ENCODE results near the gene NFILZ. TPM values are rescaled to one million over a fixed set of nuclear protein-coding genes. Genes with fewer than 3 reads are reported as not detected.

The NFILZ gene
- polyA plus RNA-seq, 3 donors, result not detected

GRCh38 chr19:8589177-8589714 lies 41.2 kb upstream of the NFILZ start:
- no peak for TF ChIP-seq CTCF (IDR thresholded peaks at IDR 0.05)

GRCh38 chr19:8592231-8593009 lies 38.0 kb upstream of the NFILZ start:
- peaks cover 26 to 33% of the 10 kb centered on the region in 2 donors for H3K9me3 ChIP-seq (replicated peaks in 1 of 2; ENCODE audit: control insufficient read depth in 1 of 2, insufficient read depth in 1 of 2, low read length in 2 of 2)
- H3K4me1 ChIP-seq (ENCODE audit: control insufficient read depth in 1 of 2, insufficient read depth in 2 of 2, low read length in 2 of 2), result peaks cover 15% of the 10 kb centered on the region in 2 donors
- Mint-ChIP-seq H3K4me1 (peaks cover 15% of the 10 kb centered on the region), H3K9me3 (peaks cover 20 to 31% (median 27%) of the 10 kb centered on the region in 7 donors), H3K27ac (peak overlapping the region in 4 of 7 donors; percentile 15 to 84 (median 47)), H3K4me3 (peak overlapping the region; percentile 69 to 93), H3K27me3 (ENCODE audit: low read depth in 3 of 3) (peaks cover 31 to 37% (median 33%) of the 10 kb centered on the region in 3 donors), H3K36me3 (peaks cover 4 to 10% of the 10 kb centered on the region in 2 donors)
- no peak overlapping the region for H3K9ac ChIP-seq (ENCODE audit: insufficient read depth, low read length, poor library complexity, severe bottlenecking)
- peak; percentile 82 to 89 (median 87) for DNase-seq
- H2AFZ ChIP-seq (ENCODE audit: insufficient read depth, low read depth, low read length, poor library complexity, severe bottlenecking), result peak overlapping the region; percentile 31
- peaks cover 4 to 31% of the 10 kb centered on the region in 2 donors for H3K27me3 ChIP-seq (ENCODE audit: control insufficient read depth in 2 of 2, insufficient read depth in 2 of 2, low read length in 2 of 2)
- under 1% methylated on average over 55 of the region's 55 CpGs for WGBS (ENCODE audit: insufficient coverage)
- H3K4me3 ChIP-seq (replicated peaks in 1 of 3; ENCODE audit: low read depth in 2 of 3, low read length in 3 of 3), result peak overlapping the region in 1 of 3 experiments; percentile 57
- H3K36me3 ChIP-seq (replicated peaks in 1 of 2; ENCODE audit: control insufficient read depth in 1 of 2, insufficient read depth in 2 of 2, low read length in 2 of 2), result no peaks in the 10 kb centered on the region
- no peaks in the 10 kb centered on the region for H3K79me2 ChIP-seq (ENCODE audit: insufficient read depth, low read length)
- no peaks in the 10 kb centered on the region for H4K20me1 ChIP-seq (ENCODE audit: insufficient read depth, low read length)
- H3K27ac ChIP-seq (ENCODE audit: low read depth in 1 of 2, low read length in 2 of 2), result no peak overlapping the region
- TF ChIP-seq CTCF (IDR thresholded peaks at IDR 0.05), result no peak
- intact Hi-C loops (cut with micrococcal nuclease), result no loop called here
- H3K4me2 ChIP-seq (replicated peaks; ENCODE audit: extremely low read depth, low read length, poor library complexity, severe bottlenecking), result peak overlapping the region; percentile 55

More at GRCh38 chr19:8589177-8589714, 41.2 kb upstream of the NFILZ start:
- no peak for DNase-seq
- Histone ChIP-seq H3K36me3 (replicated peaks in 1 of 2; ENCODE audit: control insufficient read depth in 1 of 2, insufficient read depth in 2 of 2, low read length in 2 of 2) (no peaks in the 10 kb centered on the region), H3K9me3 (replicated peaks in 1 of 2; ENCODE audit: control insufficient read depth in 1 of 2, insufficient read depth in 1 of 2, low read length in 2 of 2) (peaks cover 20 to 23% of the 10 kb centered on the region in 2 donors), H3K4me2 (replicated peaks; ENCODE audit: extremely low read depth, low read length, poor library complexity, severe bottlenecking) (no peak overlapping the region), H4K20me1 (ENCODE audit: insufficient read depth, low read length) (no peaks in the 10 kb centered on the region), H3K4me1 (ENCODE audit: control insufficient read depth in 1 of 2, insufficient read depth in 2 of 2, low read length in 2 of 2) (peaks cover 15% of the 10 kb centered on the region in 2 donors), H2AFZ (ENCODE audit: insufficient read depth, low read depth, low read length, poor library complexity, severe bottlenecking) (no peak overlapping the region), H3K27ac (ENCODE audit: low read depth in 1 of 2, low read length in 2 of 2) (no peak overlapping the region), H3K9ac (ENCODE audit: insufficient read depth, low read length, poor library complexity, severe bottlenecking) (no peak overlapping the region), H3K27me3 (ENCODE audit: control insufficient read depth in 2 of 2, insufficient read depth in 2 of 2, low read length in 2 of 2) (peaks cover 4 to 31% of the 10 kb centered on the region in 2 donors), H3K79me2 (ENCODE audit: insufficient read depth, low read length) (no peaks in the 10 kb centered on the region), H3K4me3 (replicated peaks in 1 of 3; ENCODE audit: low read depth in 2 of 3, low read length in 3 of 3) (no peak overlapping the region)
- WGBS (ENCODE audit: insufficient coverage), result 96% methylated on average over 23 of the region's 32 CpGs
- peaks cover 4 to 10% of the 10 kb centered on the region in 2 donors for H3K36me3 Mint-ChIP-seq
- peaks cover 15 to 23% (median 20%) of the 10 kb centered on the region in 7 donors for H3K9me3 Mint-ChIP-seq
- peaks cover 15% of the 10 kb centered on the region for H3K4me1 Mint-ChIP-seq
- intact Hi-C loops (cut with micrococcal nuclease), result loop anchor here in 1 of 2 donors (10.0 kb wide), 2 partner anchors 246 to 486 kb away; partner anchors contain the start of genes MBD3L1 and ZNF558
- H3K27me3 Mint-ChIP-seq (ENCODE audit: low read depth in 3 of 3), result peaks cover 27 to 39% (median 32%) of the 10 kb centered on the region in 3 donors
- H3K4me3 Mint-ChIP-seq, result no peak overlapping the region
- H3K27ac Mint-ChIP-seq, result no peak overlapping the region
